SK-N-MC (cell line): Measurements from ENCODE around the gene NXPE3.

Experiments used
- EZH2 ChIP-seq: fragments of 200-600 bp; sonication (generic); IDR thresholded peaks from one replicate; pipeline ENCODE4 v1.6.1; 2017; ENCODE audit warnings: antibody characterized with exemption
- FOXP2 ChIP-seq: optimal IDR thresholded peaks from 2 replicates; pipeline ENCODE3; 2011; ENCODE audit warnings: mild to moderate bottlenecking, moderate library complexity; ENCODE audit not compliant: insufficient read depth; ENCODE audit errors: extremely low read length, control extremely low read depth
- POLR2AphosphoS5 ChIP-seq: IDR thresholded peaks from 2 replicates; pipeline ENCODE4 v1.6.1; 2012; ENCODE audit warnings: mild to moderate bottlenecking, low read depth, low read length, borderline replicate concordance

GRCh38 chr3:101810022-101810418, 31.0 kb downstream of the NXPE3 start:
- TF ChIP-seq EZH2: no peak
- TF ChIP-seq POLR2AphosphoS5: no peak
- TF ChIP-seq FOXP2: no peak
